HepG2 (cell line): ENCODE data around the gene KTN1. TPM values are rescaled to one million over a fixed set of nuclear protein-coding genes. Genes with fewer than 3 reads are reported as not detected.

Source experiments
- AGO1 ChIP-seq: fragments of 200-400 bp; formaldehyde crosslinking; IDR thresholded peaks from 2 replicates; pipeline ENCODE4 v1.6.1; 2017; ENCODE audit warnings: mild to moderate bottlenecking, low read depth, low read length, moderate library complexity; ENCODE audit not compliant: poor library complexity, severe bottlenecking
- ARID5B ChIP-seq: IDR thresholded peaks from 2 replicates; pipeline ENCODE4 v1.4.0; 2020; ENCODE audit warnings: mild to moderate bottlenecking, missing genetic modification reagents
- CHD4 ChIP-seq: fragments of 200-600 bp; sonication (generic); IDR thresholded peaks from 2 replicates; pipeline ENCODE4 v1.7.0; 2017; ENCODE audit warnings: mild to moderate bottlenecking, low read length, borderline replicate concordance
- CSRNP2 ChIP-seq: sonication (generic); formaldehyde crosslinking; conservative IDR thresholded peaks from 2 replicates; pipeline ENCODE4 v1.8.0; 2022; ENCODE audit warnings: low read depth, missing genetic modification reagents
- ELF3 ChIP-seq: IDR thresholded peaks from 2 replicates; pipeline ENCODE4 v1.6.1; 2016; ENCODE audit warnings: missing genetic modification reagents, missing compliant biosample characterization
- KDM5B ChIP-seq: sonication (generic); formaldehyde crosslinking; IDR thresholded peaks from 2 replicates; pipeline ENCODE4 v1.4.0; 2020; ENCODE audit warnings: missing genetic modification reagents, mild to moderate bottlenecking, borderline replicate concordance
- MZF1 ChIP-seq: sonication (generic); formaldehyde crosslinking; IDR thresholded peaks from 2 replicates; pipeline ENCODE4 v1.8.1; 2023; ENCODE audit warnings: mild to moderate bottlenecking, missing genetic modification reagents, borderline replicate concordance
- NONO ChIP-seq, 2 experiments: fragments of 450-650 bp in 1 of 2; sonication (generic) in 1 of 2; formaldehyde crosslinking in 1 of 2; IDR thresholded peaks in 1 of 2; conservative IDR thresholded peaks in 1 of 2; 2 replicates each; pipeline versions ENCODE4 v1.6.1 to v1.8.0; 2017 to 2022; ENCODE audit warnings: mild to moderate bottlenecking in 1 of 2, missing genetic modification reagents in 1 of 2, moderate library complexity in 1 of 2
- RAD51 ChIP-seq: fragments of 450-650 bp; IDR thresholded peaks from 2 replicates; pipeline ENCODE4 v1.6.1; 2016; ENCODE audit warnings: borderline replicate concordance
- RARG ChIP-seq: sonication (generic); formaldehyde crosslinking; IDR thresholded peaks from 2 replicates; pipeline ENCODE4 v1.4.0; 2020; ENCODE audit warnings: low read depth, mild to moderate bottlenecking, missing genetic modification reagents
- TBX3 ChIP-seq: fragments of 450-650 bp; IDR thresholded peaks from 2 replicates; pipeline ENCODE4 v1.6.1; 2017; ENCODE audit warnings: antibody characterized with exemption, mild to moderate bottlenecking, inconsistent platforms, borderline replicate concordance
- ZBTB14 ChIP-seq: sonication (generic); formaldehyde crosslinking; IDR thresholded peaks from 2 replicates; pipeline ENCODE4 v1.4.0; 2020; ENCODE audit warnings: missing genetic modification reagents
- ZBTB42 ChIP-seq: sonication (generic); formaldehyde crosslinking; IDR thresholded peaks from 2 replicates; pipeline ENCODE4 v1.5.0; 2020; ENCODE audit warnings: mild to moderate bottlenecking, missing genetic modification reagents
- ZMAT5 ChIP-seq: sonication (generic); formaldehyde crosslinking; IDR thresholded peaks from 2 replicates; pipeline ENCODE4 v1.5.0; 2020; ENCODE audit warnings: mild to moderate bottlenecking, low read depth, missing genetic modification reagents, borderline replicate concordance
- ZNF446 ChIP-seq: sonication (generic); formaldehyde crosslinking; IDR thresholded peaks from 2 replicates; pipeline ENCODE4 v1.5.0; 2020; ENCODE audit warnings: mild to moderate bottlenecking, missing genetic modification reagents
- ZNF503 ChIP-seq: sonication (generic); formaldehyde crosslinking; IDR thresholded peaks from 2 replicates; pipeline ENCODE4 v1.4.0; 2020; ENCODE audit warnings: missing genetic modification reagents
- ZNF670 ChIP-seq: sonication (generic); formaldehyde crosslinking; IDR thresholded peaks from 2 replicates; pipeline ENCODE4 v1.8.0; 2022; ENCODE audit warnings: mild to moderate bottlenecking, missing genetic modification reagents, borderline replicate concordance
- polyA plus RNA-seq, 8 experiments: library from polyadenylated mRNA; depleted of rRNA in 3 of 8; stranded (reverse) in 7 of 8; unstranded in 1 of 8; fragments of >200 nt; fragmentation: Illumina TruSeq in 4 of 8; extraction: Trizol in 4 of 8; gene quantifications; 2 replicates each; pipeline versions ENCODE4 v1.2.1 to v1.2.3, GENCODE V29; 2011 to 2016; ENCODE audit warnings: low read depth in 4 of 8, missing spikeins in 1 of 8, mixed read lengths in 1 of 8; ENCODE audit not compliant: insufficient read depth in 1 of 8
- total RNA-seq, 5 experiments: library from RNA; depleted of rRNA; stranded (reverse); fragments of >200 nt; fragmentation: Illumina TruSeq; extraction: Trizol; gene quantifications; 2 replicates each; pipeline ENCODE4 v1.2.3, GENCODE V29; 2016; ENCODE audit warnings: low read depth in 1 of 5

Gene KTN1
- total and polyA plus RNA-seq, 2 of the 13 experiments (the other 11 are each of a cell fraction or from before 2014, with no cell fraction given) = 60.6 to 169 TPM

- TF ChIP-seq TBX3 = no peak
- TF ChIP-seq ZNF503 (CRISPR knock-in tag) = no peak
- no peak for TF ChIP-seq RAD51
- TF ChIP-seq KDM5B = no peak
- no peak for TF ChIP-seq ZMAT5
- TF ChIP-seq CSRNP2 (CRISPR knock-in tag) = no peak
- TF ChIP-seq ZNF670 = no peak
- TF ChIP-seq CHD4 = no peak
- TF ChIP-seq NONO (IDR thresholded peaks at IDR 0.05) = no peak
- no peak for TF ChIP-seq NONO (CRISPR knock-in tag; conservative IDR thresholded peaks at IDR 0.05)
- TF ChIP-seq ZBTB42 = no peak
- no peak for TF ChIP-seq ZBTB14 (CRISPR knock-in tag)
- no peak for TF ChIP-seq RARG (CRISPR knock-in tag)
- TF ChIP-seq ZNF446 (CRISPR knock-in tag) = no peak
- no peak for TF ChIP-seq ARID5B (CRISPR knock-in tag)
- TF ChIP-seq MZF1 (CRISPR knock-in tag) = no peak
- no peak for TF ChIP-seq ELF3 (CRISPR knock-in tag)
- TF ChIP-seq AGO1 = no peak
Observed at GRCh38 chr14:55665067-55665675, 85.2 kb downstream of the KTN1 start (continued).
